Peyer's patch (tissue), 4 donors: ENCODE results near the gene SRRT.

Experiments
- POLR2A ChIP-seq, 2 donors: fragments of 450-650 bp; IDR thresholded peaks; one replicate each; pipeline ENCODE4 v1.5.1; 2017; ENCODE audit warnings: antibody characterized with exemption in 2 of 2, mild to moderate bottlenecking in 2 of 2, moderate library complexity in 2 of 2
- TF ChIP-seq, protein P1 (sequence below), 6 experiments: fragments of 450-650 bp in 4 of 6; fragments of 200-600 bp in 2 of 6; sonication (generic) in 1 of 6; IDR thresholded peaks; one replicate each; pipeline ENCODE4 v1.5.1; 2017 to 2019; ENCODE audit warnings: antibody characterized with exemption in 6 of 6, mild to moderate bottlenecking in 3 of 6, moderate library complexity in 1 of 6

DNA sequence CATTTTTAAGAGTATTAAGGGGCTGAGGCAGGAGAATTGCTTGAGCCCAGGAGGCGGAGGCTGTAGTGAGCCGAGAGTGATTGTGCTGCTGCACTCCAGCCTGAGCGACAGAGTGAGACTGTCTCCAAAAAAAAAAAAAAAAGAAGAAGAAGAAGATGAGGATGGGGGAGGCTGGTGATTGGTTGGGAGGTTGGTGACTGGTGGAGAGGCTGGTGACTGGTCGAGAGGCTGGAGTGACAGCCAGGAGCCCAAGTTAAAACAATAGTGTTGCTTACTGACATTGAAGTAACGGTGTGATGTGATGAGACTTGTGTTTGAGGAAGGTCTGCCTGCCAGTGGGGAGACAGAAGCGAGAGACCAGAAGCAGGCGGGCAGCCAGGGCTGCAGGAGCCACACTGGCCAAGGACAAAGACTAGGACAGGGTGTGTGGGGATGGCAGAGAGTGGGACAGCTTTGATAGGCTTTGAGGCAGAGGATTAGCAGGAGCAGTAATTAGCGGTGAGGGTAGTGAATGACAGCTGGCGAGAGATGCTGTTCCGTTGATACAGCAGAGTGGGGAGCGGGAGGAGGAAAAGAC, 4.9 kb downstream of the SRRT start:
- TF ChIP-seq, protein P1, sequence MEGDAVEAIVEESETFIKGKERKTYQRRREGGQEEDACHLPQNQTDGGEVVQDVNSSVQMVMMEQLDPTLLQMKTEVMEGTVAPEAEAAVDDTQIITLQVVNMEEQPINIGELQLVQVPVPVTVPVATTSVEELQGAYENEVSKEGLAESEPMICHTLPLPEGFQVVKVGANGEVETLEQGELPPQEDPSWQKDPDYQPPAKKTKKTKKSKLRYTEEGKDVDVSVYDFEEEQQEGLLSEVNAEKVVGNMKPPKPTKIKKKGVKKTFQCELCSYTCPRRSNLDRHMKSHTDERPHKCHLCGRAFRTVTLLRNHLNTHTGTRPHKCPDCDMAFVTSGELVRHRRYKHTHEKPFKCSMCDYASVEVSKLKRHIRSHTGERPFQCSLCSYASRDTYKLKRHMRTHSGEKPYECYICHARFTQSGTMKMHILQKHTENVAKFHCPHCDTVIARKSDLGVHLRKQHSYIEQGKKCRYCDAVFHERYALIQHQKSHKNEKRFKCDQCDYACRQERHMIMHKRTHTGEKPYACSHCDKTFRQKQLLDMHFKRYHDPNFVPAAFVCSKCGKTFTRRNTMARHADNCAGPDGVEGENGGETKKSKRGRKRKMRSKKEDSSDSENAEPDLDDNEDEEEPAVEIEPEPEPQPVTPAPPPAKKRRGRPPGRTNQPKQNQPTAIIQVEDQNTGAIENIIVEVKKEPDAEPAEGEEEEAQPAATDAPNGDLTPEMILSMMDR (IDR thresholded peaks at IDR 0.05) = no peak
- TF ChIP-seq POLR2A (IDR thresholded peaks at IDR 0.05) = no peak
